Measurements from ENCODE around the gene JMY.

JMY gene, protein sequence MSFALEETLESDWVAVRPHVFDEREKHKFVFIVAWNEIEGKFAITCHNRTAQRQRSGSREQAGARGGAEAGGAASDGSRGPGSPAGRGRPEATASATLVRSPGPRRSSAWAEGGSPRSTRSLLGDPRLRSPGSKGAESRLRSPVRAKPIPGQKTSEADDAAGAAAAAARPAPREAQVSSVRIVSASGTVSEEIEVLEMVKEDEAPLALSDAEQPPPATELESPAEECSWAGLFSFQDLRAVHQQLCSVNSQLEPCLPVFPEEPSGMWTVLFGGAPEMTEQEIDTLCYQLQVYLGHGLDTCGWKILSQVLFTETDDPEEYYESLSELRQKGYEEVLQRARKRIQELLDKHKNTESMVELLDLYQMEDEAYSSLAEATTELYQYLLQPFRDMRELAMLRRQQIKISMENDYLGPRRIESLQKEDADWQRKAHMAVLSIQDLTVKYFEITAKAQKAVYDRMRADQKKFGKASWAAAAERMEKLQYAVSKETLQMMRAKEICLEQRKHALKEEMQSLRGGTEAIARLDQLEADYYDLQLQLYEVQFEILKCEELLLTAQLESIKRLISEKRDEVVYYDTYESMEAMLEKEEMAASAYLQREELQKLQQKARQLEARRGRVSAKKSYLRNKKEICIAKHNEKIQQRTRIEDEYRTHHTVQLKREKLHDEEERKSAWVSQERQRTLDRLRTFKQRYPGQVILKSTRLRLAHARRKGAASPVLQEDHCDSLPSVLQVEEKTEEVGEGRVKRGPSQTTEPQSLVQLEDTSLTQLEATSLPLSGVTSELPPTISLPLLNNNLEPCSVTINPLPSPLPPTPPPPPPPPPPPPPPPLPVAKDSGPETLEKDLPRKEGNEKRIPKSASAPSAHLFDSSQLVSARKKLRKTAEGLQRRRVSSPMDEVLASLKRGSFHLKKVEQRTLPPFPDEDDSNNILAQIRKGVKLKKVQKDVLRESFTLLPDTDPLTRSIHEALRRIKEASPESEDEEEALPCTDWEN

DNA sequence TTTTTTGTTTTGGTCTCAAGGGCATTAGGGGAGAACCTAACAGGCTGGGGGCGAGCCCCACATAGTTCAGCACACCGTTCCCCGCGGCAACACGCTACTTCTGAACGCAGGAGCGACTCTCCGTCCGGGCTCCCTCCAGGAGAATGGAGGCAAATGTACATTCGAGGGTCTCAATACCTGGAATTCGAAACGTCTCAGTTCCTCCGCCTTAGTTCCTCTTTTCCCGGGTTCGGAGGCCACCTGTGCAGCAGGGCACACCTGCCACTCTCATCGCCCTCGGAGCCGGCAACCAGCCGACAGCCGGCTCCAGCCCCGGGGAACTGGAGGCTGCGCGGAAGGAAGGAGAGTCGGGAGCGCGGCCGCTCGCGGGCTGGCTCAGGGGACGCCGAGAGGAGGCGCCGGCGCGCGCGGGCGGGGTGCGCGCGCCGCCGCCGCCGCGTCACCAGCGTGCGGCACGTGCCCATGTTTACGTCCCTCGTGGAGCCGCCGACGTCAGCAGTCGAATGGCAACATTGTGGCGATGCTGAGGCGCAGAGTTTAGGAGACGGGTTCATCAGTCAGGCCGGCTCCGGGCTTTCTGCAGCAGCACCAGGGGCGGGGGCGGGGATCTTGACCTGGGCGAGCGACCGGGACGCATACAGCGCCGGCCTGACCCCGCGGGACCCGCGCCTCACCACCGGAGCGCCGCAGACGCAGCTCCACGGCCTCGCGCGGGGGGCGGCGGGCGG lies at the start of gene JMY:
TSS of gene JMY (plus strand) at position 498 of the 728 bp plus-strand sequence. CDS start 520 bp downstream, outside the sequence.
- Histone ChIP-seq H3K27ac (ENCODE audit: low read length) (no peak within 1 kb of the TSS), H3K4me1 (ENCODE audit: control insufficient read depth, low read depth, low read length) (peaks cover 9% of the 10 kb centered on the region), H3K27me3 (ENCODE audit: control insufficient read depth, insufficient read depth, low read length) (peaks cover 28% of the 10 kb centered on the region), H3K4me3 (ENCODE audit: low read length) (peak within 1 kb of the TSS; percentile 96), H3K9me3 (ENCODE audit: control insufficient read depth, low read depth, low read length) (no peaks in the 10 kb centered on the region), H3K36me3 (ENCODE audit: control insufficient read depth, low read depth, low read length) (no peaks in the 10 kb centered on the region), H3K9ac (ENCODE audit: low read length) (peak within 1 kb of the TSS; percentile 75)

DNA sequence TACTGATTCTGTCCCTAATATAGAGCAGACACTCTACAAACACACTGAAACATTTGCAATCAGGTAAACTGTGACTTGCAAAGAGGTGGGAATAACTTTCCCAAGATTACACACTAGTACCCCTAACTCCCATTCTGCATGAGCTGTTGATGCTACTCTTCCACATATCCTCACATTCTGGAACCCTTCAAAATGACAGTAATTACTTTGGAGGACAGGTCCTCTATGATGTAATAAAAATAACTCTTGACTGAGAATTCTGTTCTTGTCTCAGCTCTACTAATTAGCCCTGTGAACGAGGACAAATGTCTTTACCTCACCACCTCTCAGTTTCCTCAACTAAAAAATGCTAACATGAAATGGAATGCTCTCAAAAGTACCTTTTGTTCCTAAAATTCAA lies 49.5 kb upstream of the JMY start:
- H3K4me3 ChIP-seq (ENCODE audit: low read length): no peak overlapping the region
- H3K9ac ChIP-seq (ENCODE audit: low read length): no peak overlapping the region
- H3K4me1 ChIP-seq (ENCODE audit: control insufficient read depth, low read depth, low read length): no peaks in the 10 kb centered on the region
- H3K9me3 ChIP-seq (ENCODE audit: control insufficient read depth, low read depth, low read length): no peaks in the 10 kb centered on the region
- no peaks in the 10 kb centered on the region for H3K27me3 ChIP-seq (ENCODE audit: control insufficient read depth, insufficient read depth, low read length)
- no peaks in the 10 kb centered on the region for H3K36me3 ChIP-seq (ENCODE audit: control insufficient read depth, low read depth, low read length)
- no peak overlapping the region for H3K27ac ChIP-seq (ENCODE audit: low read length)

DNA sequence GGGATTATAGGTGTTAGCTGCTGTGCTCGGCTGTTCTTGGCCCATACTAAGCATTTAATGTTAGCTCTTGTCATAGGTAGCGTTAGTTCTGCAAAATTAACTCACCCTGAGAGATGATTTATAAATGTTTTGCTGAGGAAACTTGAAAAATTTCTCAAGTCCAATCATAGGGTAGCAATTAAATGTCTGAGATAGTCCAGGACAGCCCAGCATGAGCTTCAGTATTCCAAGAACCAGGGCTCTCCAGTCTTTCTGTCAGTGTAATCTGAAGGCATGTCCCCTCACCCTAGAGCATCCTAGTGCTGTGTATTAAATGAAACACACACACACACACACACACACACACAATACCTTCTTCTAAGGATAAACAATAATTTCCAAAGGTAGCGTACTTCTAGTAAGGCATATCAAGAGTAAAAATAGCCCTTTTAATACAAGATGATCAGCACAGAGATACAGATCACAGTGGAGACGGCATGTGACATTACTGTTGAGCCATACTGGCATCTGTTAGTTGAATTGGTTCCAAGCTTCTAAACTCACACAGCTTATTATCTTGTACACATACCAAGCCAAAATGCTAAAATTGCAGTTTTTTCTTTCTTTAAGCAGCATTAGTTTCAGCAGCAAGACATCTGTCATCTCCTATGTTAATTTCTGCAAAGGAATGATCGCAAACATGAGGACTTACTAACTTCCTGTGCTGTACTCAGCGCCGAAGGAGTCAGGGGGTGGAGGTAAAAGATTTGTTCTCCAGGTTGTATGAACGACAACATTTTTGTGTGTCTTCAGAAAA lies 46.3 kb upstream of the JMY start:
- Histone ChIP-seq H3K4me3 (ENCODE audit: low read length) (no peak overlapping the region), H3K36me3 (ENCODE audit: control insufficient read depth, low read depth, low read length) (no peaks in the 10 kb centered on the region), H3K4me1 (ENCODE audit: control insufficient read depth, low read depth, low read length) (no peaks in the 10 kb centered on the region), H3K27ac (ENCODE audit: low read length) (no peak overlapping the region), H3K9ac (ENCODE audit: low read length) (no peak overlapping the region), H3K9me3 (ENCODE audit: control insufficient read depth, low read depth, low read length) (no peaks in the 10 kb centered on the region), H3K27me3 (ENCODE audit: control insufficient read depth, insufficient read depth, low read length) (no peaks in the 10 kb centered on the region)

DNA sequence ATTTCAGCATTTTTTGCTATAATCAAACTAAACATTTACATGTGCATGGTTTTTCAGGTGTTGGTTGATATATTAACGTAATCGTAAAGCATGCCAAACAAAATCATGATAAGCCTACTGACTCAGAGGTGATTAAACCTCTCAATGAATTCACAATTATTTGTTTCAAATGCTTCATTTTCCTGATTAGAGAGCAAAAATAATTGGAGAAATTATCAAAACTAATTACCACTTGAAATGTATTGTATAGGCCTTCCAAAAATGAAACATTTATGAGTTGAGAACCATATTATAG lies 45.7 kb upstream of the JMY start:
- H3K27me3 ChIP-seq (ENCODE audit: control insufficient read depth, insufficient read depth, low read length): no peaks in the 10 kb centered on the region
- H3K27ac ChIP-seq (ENCODE audit: low read length): no peak overlapping the region
- no peaks in the 10 kb centered on the region for H3K4me1 ChIP-seq (ENCODE audit: control insufficient read depth, low read depth, low read length)
- no peaks in the 10 kb centered on the region for H3K9me3 ChIP-seq (ENCODE audit: control insufficient read depth, low read depth, low read length)
- H3K9ac ChIP-seq (ENCODE audit: low read length): no peak overlapping the region
- no peak overlapping the region for H3K4me3 ChIP-seq (ENCODE audit: low read length)
- H3K36me3 ChIP-seq (ENCODE audit: control insufficient read depth, low read depth, low read length): no peaks in the 10 kb centered on the region

DNA sequence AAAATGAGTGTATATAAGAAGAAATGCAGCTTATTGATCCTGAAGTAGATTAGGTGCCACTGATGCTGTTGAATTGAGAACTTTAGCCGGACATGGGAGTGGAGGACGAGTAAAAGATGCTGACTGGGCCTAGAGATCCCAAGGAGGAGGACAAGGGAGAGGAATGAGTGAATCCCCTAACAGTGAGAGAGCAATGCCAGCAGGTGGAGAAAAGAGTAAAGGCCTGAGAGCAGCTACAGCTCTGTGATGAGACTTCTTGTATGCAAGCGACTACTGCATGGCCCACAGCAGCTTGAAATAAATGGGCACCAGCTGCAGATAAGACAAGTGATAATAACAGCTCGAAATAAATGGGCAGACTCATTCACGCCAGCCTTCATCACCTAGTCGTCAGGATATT lies 44.5 kb upstream of the JMY start:
- Histone ChIP-seq H3K4me3 (ENCODE audit: low read length) (no peak overlapping the region), H3K4me1 (ENCODE audit: control insufficient read depth, low read depth, low read length) (no peaks in the 10 kb centered on the region), H3K27ac (ENCODE audit: low read length) (no peak overlapping the region), H3K36me3 (ENCODE audit: control insufficient read depth, low read depth, low read length) (no peaks in the 10 kb centered on the region), H3K9ac (ENCODE audit: low read length) (no peak overlapping the region), H3K9me3 (ENCODE audit: control insufficient read depth, low read depth, low read length) (no peaks in the 10 kb centered on the region), H3K27me3 (ENCODE audit: control insufficient read depth, insufficient read depth, low read length) (no peaks in the 10 kb centered on the region)

DNA sequence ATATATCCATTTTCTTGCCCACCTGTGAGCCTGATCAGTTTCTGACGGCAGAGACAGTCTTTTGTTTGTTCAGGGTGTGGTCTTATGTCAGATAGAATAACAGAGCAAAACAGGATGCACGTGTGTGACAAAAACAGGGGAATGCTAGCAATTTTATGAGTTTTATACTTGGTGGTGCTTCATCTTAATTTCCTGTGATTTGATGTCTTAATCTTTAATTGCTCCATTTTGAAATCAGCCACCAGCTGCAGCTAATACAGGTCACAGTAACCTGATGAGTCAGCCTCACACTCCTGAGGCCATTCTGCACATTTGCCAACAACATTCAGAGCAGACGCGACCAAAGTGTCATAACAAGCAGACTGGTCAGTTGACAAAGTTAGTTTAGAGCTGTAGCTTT lies 42.3 kb upstream of the JMY start:
- Histone ChIP-seq H3K27me3 (ENCODE audit: control insufficient read depth, insufficient read depth, low read length) (no peaks in the 10 kb centered on the region), H3K9me3 (ENCODE audit: control insufficient read depth, low read depth, low read length) (no peaks in the 10 kb centered on the region), H3K4me3 (ENCODE audit: low read length) (no peak overlapping the region)

DNA sequence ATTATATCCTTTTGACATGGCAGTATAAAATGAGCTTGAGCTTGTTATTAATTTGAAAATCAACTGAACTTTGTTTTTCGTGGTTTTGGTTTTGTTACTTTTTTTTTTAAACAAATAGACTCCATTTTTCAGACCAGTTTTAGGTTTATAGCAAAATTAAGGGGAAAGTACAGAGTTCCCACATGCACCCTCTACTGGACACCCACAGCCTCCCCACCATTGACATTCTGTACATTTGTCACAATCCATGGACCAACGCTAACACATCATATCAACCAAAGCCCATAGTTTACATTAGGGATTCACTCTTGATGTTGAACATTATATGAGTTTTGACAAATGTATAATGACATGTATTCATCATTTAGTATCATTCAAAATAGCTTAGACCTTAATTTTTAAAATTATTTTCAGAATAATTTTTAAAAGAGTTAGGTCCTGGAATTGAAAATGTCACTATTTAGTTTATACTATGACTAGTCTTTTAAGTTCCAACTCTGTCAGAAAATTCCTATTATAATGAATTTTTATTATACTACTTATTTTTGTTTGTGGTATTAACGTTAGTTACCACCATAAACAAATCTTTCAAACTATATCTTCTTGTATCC lies 35.3 kb upstream of the JMY start:
- Histone ChIP-seq H3K4me3 (ENCODE audit: low read length) (no peak overlapping the region), H3K9ac (ENCODE audit: low read length) (no peak overlapping the region), H3K4me1 (ENCODE audit: control insufficient read depth, low read depth, low read length) (no peaks in the 10 kb centered on the region), H3K27ac (ENCODE audit: low read length) (no peak overlapping the region), H3K36me3 (ENCODE audit: control insufficient read depth, low read depth, low read length) (no peaks in the 10 kb centered on the region), H3K27me3 (ENCODE audit: control insufficient read depth, insufficient read depth, low read length) (no peaks in the 10 kb centered on the region), H3K9me3 (ENCODE audit: control insufficient read depth, low read depth, low read length) (no peaks in the 10 kb centered on the region)

More for the DNA sequence above, 42.3 kb upstream of the JMY start:
- H3K9ac ChIP-seq (ENCODE audit: low read length): no peak overlapping the region
- no peaks in the 10 kb centered on the region for H3K4me1 ChIP-seq (ENCODE audit: control insufficient read depth, low read depth, low read length)
- H3K36me3 ChIP-seq (ENCODE audit: control insufficient read depth, low read depth, low read length): no peaks in the 10 kb centered on the region
- no peak overlapping the region for H3K27ac ChIP-seq (ENCODE audit: low read length)

DNA sequence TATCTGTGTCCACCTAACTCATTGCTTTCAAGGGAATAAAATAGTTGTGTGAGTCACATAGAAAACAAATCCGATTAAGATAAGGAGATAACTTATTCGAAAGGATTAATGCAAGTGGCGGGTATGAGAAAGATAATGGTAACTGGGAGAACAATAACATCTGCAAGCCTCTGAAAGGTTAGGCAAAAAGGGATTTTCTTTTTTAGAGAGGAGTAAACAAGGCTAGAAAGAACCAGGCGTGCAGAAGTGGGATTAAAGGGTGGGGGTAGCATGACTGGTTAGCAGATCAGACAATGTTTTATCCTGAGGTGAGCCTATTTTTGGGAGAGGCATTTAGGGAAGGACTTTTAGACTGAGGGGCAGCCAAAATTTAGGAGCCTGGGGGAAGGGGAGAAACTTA lies 34.7 kb upstream of the JMY start:
- Histone ChIP-seq H3K4me1 (ENCODE audit: control insufficient read depth, low read depth, low read length) (no peaks in the 10 kb centered on the region), H3K27me3 (ENCODE audit: control insufficient read depth, insufficient read depth, low read length) (no peaks in the 10 kb centered on the region), H3K9me3 (ENCODE audit: control insufficient read depth, low read depth, low read length) (no peaks in the 10 kb centered on the region), H3K9ac (ENCODE audit: low read length) (no peak overlapping the region), H3K27ac (ENCODE audit: low read length) (no peak overlapping the region), H3K4me3 (ENCODE audit: low read length) (no peak overlapping the region), H3K36me3 (ENCODE audit: control insufficient read depth, low read depth, low read length) (no peaks in the 10 kb centered on the region)

DNA sequence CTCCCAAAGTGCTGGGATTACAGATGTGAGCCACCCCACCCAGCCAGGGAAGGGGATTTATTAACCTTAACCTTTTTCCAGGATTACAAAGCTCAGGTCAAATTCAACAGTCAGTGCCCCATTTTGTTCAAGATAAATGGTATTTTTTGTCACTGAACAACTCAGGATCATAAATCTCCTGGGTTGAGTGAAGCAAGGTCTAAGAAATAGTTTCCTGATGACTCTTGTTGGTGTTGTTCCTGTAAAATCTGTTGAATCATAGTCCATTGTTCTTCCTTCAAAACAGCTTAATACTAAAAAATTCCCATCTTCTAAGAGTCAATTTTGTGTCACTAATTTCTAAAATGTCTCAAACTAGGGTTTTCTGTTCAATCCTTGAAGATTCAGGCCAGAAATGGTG lies 33.9 kb upstream of the JMY start:
- Histone ChIP-seq H3K9me3 (ENCODE audit: control insufficient read depth, low read depth, low read length) (no peaks in the 10 kb centered on the region), H3K27me3 (ENCODE audit: control insufficient read depth, insufficient read depth, low read length) (no peaks in the 10 kb centered on the region), H3K4me1 (ENCODE audit: control insufficient read depth, low read depth, low read length) (no peaks in the 10 kb centered on the region), H3K4me3 (ENCODE audit: low read length) (no peak overlapping the region), H3K36me3 (ENCODE audit: control insufficient read depth, low read depth, low read length) (no peaks in the 10 kb centered on the region), H3K9ac (ENCODE audit: low read length) (no peak overlapping the region), H3K27ac (ENCODE audit: low read length) (no peak overlapping the region)

DNA sequence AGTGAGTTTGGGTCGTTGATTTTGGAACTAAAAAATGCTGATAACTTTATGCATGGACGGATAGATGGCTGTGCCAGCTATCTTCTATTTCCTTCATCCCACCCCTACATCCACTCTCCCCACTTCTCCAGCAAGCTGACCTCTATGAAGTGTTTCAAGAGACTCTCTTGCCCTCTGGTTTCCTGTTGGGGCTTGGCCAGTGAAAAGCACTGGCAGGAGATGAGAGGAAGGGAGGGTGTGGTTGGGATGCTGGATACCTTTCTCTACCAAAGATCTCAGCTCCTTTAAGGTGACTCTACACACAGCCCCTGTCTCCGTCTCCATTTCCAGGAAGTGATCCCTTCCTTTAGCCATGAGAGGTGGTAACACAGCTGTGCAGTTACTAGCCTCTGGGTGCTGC lies 30.0 kb upstream of the JMY start:
- no peak overlapping the region for H3K4me3 ChIP-seq (ENCODE audit: low read length)
- H3K36me3 ChIP-seq (ENCODE audit: control insufficient read depth, low read depth, low read length): no peaks in the 10 kb centered on the region
- no peaks in the 10 kb centered on the region for H3K27me3 ChIP-seq (ENCODE audit: control insufficient read depth, insufficient read depth, low read length)
- no peaks in the 10 kb centered on the region for H3K4me1 ChIP-seq (ENCODE audit: control insufficient read depth, low read depth, low read length)
- no peak overlapping the region for H3K27ac ChIP-seq (ENCODE audit: low read length)
- H3K9me3 ChIP-seq (ENCODE audit: control insufficient read depth, low read depth, low read length): no peaks in the 10 kb centered on the region
- H3K9ac ChIP-seq (ENCODE audit: low read length): no peak overlapping the region

Measured in iPS-18a (cell line).